GM13977 (cell line): ENCODE results near the gene SKAP1.

Experiments used
- DNase-seq: peaks from one replicate; pipeline ENCODE4 v3.0.0; 2012; ENCODE audit warnings: low spot score
- in situ Hi-C: fragments of 300-500 bp; cut with MboI; formaldehyde crosslinking; loops from one replicate; pipeline ENCODE4 v1.12.0; 2022; ENCODE audit warnings: low sequenced_read_pairs, low pct_unique_long_range_greater_than_20kb, mixed read lengths, inconsistent platforms; ENCODE audit not compliant: unreplicated experiment
- TF ChIP-seq, protein P1 (sequence below): IDR thresholded peaks from 2 replicates; pipeline ENCODE4 v1.5.1; 2012; ENCODE audit warnings: mild to moderate bottlenecking, control low read depth; ENCODE audit not compliant: insufficient read depth; ENCODE audit errors: extremely low read depth, missing control alignments

The SKAP1 gene

DNA sequence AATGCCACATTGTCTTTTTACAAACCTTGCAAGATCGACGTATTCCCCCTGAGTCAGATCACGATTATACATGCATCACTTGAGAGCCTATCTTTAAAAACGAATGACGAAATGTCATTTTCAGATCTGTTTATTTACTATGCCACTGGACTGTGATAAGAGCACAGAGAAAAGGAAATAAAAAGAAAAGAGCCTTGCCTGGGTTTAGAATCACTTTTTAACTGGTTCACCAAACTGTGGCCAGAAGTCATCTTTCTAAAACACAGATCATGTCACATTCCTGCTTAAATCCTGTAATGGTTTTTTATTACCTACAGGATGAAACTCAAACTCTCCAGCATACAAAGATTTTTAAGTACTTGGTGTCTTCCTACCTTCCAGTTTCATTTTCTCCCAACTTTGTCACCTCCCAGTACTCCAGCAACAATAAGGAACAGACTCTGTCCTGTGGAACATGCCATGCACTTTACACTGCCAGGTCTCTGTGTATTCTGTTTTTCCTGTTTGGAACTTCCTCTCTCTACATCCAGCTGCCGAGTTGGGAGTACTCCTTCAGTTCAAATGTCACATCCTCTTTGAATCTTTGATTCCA is 231.0 kb downstream of the SKAP1 start:
- peak; percentile 18 for DNase-seq
- TF ChIP-seq, protein P1, sequence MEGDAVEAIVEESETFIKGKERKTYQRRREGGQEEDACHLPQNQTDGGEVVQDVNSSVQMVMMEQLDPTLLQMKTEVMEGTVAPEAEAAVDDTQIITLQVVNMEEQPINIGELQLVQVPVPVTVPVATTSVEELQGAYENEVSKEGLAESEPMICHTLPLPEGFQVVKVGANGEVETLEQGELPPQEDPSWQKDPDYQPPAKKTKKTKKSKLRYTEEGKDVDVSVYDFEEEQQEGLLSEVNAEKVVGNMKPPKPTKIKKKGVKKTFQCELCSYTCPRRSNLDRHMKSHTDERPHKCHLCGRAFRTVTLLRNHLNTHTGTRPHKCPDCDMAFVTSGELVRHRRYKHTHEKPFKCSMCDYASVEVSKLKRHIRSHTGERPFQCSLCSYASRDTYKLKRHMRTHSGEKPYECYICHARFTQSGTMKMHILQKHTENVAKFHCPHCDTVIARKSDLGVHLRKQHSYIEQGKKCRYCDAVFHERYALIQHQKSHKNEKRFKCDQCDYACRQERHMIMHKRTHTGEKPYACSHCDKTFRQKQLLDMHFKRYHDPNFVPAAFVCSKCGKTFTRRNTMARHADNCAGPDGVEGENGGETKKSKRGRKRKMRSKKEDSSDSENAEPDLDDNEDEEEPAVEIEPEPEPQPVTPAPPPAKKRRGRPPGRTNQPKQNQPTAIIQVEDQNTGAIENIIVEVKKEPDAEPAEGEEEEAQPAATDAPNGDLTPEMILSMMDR: no peak
- in situ Hi-C loops: no loop called here

DNA sequence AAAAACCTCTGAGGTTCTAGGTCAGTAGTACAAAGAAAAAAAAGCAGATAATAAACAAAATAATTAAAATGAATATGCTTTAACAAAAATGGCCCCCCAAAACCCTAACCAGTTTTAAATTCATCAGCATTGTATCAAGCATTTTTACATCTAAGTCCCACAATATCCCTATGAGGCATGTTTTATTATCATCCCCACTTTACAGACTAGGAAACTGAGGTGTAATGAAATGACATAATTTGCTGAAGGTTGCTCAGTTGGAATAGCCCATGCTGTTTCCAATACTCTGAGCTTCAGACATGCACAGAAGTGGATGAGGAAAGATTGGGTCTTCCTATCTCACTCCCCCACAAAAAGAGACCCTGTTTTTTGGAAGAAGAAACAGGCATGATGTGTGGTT is 234.1 kb downstream of the SKAP1 start:
- in situ Hi-C loops: no loop called here
- TF ChIP-seq, protein P1: no peak
- no peak for DNase-seq

DNA sequence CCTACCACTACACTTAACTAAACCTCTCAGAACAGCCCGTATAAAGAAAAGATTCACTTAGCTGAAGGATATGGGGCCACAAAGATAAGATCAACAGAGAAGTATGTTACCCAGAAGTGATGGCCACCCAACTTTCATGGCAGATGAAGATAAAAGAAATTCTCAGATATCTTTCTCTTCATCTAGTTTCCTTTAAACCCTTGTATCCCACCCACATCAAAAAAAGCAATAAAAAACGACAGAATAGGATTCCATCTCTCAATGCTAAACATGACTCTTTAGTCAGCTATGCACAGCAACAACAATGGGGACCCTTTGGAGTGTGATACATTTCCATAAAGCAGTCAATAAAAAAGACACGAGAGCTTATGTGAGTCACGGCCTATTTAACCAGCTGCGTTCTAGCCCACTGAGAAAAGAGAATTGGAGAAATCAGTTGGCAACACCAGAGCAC is 235.9 kb downstream of the SKAP1 start:
- DNase-seq: no peak
- in situ Hi-C loops: no loop called here
- TF ChIP-seq, protein P1: no peak

DNA sequence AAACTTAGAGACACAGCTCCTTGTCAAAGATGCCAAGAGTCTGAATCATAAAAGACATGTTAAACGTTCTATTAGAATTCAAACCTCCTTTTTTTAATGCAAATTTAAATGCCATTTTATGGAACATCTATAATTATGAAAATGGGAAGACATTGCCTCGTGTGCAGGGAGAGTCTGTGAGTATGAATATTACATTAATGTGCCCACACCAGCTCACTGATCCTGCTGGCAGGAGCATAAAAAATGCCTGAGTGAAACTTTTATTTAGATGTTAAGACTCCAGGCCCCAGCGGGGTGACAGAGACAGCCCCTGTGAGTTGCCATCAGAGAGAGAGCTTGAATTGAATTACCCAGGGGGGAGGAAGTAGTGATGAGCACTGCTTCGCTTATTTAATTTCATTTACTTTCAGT is 237.7 kb downstream of the SKAP1 start:
- no peak for DNase-seq
- TF ChIP-seq, protein P1: no peak
- in situ Hi-C loops: no loop called here

DNA sequence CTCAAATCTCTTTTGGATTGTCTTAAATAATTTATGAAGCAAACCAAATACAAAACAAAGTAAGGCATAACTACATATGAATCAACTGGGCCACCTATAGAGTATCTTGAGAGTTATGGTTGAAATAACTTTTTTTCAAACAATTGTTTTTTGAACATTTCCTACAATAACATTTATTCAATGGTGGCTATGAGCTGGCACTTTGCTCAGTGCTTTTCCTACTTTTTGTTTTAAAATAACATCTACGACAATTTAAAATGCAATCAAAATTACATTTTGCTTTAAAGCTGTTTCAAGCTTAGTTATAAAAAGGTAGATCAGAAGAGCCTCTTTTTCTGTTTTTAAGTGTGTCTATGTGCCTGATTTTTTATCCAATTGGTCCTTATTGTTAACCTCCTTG is 238.7 kb downstream of the SKAP1 start:
- TF ChIP-seq, protein P1: no peak
- no peak for DNase-seq
- in situ Hi-C loops: no loop called here

DNA sequence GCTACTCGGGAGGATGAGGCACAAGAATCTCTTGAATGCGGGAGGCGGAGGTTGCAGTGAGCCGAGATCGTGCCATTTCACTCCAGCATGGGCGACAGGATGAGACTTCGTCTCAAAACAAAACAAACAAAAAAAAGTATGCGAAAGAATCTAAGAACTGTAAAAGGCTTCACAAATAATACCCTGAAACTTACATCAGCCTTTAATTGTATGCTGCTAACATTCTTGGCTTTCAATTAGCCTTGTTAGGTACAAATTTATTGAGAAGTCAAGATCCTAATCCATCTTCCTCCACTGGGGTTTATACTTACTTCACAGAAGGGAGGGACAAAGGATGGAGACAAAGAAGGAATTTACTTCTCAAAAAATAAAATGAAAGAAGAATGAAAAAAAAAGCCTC is 239.1 kb downstream of the SKAP1 start:
- no peak for DNase-seq
- in situ Hi-C loops: no loop called here
- TF ChIP-seq, protein P1: no peak
